ENCODE results near the gene CTCFL.

GRCh38 chr20:57513199-57513598 lies 11.7 kb downstream of the CTCFL start:
- TF ChIP-seq POLR2AphosphoS5 (IDR thresholded peaks at IDR 0.05) (no peak), REST (IDR thresholded peaks at IDR 0.05; ENCODE audit: borderline replicate concordance) (no peak), CTCF (IDR thresholded peaks at IDR 0.05; ENCODE audit: poor library complexity, severe bottlenecking) (no peak), EZH2 (IDR thresholded peaks at IDR 0.05; ENCODE audit: borderline replicate concordance, insufficient read depth, low read length, poor library complexity, severe bottlenecking) (no peak), TAF1 (IDR thresholded peaks at IDR 0.05; ENCODE audit: low read depth) (no peak), RAD21 (conservative IDR thresholded peaks at IDR 0.05) (no peak), EP300 (conservative IDR thresholded peaks at IDR 0.05; ENCODE audit: poor library complexity, severe bottlenecking) (no peak), SMC3 (conservative IDR thresholded peaks at IDR 0.05; ENCODE audit: poor library complexity) (no peak), MXI1 (conservative IDR thresholded peaks at IDR 0.05; ENCODE audit: poor library complexity, severe bottlenecking) (no peak)

Data from neural cell (in vitro differentiated cells).